Right forelimb (tissue), 1 donor: ENCODE data around the gene AP3M1.

Experiments
- DNase-seq: peaks from one replicate; pipeline ENCODE4 v3.0.0-alpha.2; 2018

Gene AP3M1

DNA sequence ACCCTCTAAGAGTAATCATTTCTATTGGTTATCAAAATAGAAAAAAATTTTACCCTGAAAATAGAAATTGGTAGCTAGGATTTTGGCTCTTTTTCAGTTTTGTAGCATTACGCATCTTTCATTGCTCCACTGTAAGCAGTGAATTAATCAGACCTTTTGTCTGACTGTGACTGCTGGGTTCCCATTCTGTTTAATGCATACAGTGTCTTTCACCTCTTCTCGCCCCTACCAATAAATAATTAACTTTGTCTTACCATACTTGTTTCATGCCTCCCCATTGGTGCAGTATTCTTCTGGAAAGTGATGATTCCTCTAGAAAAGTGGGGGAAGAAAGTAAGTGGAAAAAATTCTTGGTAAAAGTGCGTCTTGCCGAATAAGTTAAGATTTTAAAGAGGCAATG is 73.2 kb downstream of the AP3M1 start:
- no peak for DNase-seq

DNA sequence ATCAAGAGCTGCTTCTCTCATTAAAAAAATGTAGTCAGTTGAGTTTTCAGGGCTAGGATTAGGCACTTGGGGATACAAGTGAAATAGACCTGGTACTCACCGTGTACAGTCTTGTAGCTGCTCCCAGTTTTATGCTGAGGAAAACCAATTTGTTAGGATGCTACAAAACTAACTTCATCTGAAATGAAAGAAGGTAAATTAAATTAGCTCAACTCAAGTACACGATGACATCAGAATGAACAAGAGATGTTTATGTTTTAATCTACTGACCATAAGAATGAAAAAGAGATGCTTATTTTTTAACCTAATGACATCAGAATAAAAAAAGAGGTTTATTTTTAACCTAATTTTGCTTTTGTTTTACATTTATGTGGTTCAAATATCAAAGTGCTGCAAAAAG is 73.7 kb downstream of the AP3M1 start:
- DNase-seq: no peak

DNA sequence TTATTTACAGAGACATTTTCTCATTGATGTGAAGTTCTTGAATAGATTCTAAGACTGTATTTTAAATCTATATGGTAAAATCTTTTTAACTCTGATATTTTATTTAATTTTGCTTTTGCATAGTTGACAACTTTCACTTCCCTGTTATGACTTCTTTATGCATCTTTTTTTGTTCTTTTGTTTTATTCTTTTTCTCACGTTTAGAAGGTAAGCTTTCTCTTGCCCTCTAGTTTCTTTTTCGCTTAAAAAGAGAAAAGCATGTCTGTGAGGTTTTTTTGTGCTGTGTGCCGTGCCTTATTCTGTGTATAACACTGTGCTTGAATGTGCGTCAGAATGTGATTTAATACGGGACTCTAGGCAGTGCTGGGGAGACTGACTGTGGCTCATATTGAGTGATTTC is 74.7 kb downstream of the AP3M1 start:
- DNase-seq: no peak

DNA sequence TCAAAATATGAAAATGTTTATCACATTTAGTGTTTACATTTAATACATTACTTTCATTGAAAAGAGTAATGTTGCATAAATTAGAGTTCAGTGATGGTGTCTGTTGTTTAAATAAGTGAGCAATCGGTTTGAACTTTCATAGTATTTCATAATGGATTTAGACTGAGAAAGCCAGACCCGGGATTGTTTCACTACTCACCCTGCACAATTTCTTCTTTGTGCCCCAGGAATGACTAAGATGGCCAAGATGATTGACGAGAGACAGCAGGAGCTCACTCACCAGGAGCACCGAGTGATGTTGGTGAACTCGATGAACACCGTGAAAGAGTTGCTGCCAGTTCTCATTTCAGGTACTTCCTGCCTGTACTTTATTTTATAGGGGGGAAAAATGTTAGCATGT is 78.1 kb downstream of the AP3M1 start:
- DNase-seq: no peak

DNA sequence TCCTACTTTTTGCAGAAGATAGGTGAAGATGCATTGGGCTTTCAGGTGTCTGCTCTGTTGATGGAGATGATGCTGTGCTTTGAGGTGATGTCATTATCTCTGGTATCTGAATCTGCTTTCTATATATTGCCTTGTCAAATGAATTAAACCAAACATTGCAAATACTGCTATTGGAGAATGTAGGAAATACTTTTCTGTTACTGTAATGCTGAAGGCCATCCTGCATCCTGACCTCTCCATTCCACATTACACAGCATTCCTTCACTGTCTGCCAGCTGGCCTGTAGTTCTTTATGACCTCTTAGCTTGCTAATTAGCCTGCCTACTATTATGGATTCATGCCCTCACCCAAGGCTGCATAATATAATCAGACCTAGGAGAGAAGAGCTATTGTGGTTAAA is 79.5 kb downstream of the AP3M1 start:
- DNase-seq: no peak
